Measurements from ENCODE around the gene IL1R2.

- TF ChIP-seq CTCF (IDR thresholded peaks at IDR 0.05) (no peak), POLR2A (IDR thresholded peaks at IDR 0.05) (no peak)
Observed at GRCh38 chr2:102061286-102061699, 69.5 kb downstream of the IL1R2 start.

Measured in Peyer's patch (tissue), 4 donors.